D721Med (cell line): Measurements from ENCODE around the gene ACTN3.

ENCODE experiments used
- DNase-seq: peaks from one replicate; pipeline ENCODE4 v3.0.0; 2011; ENCODE audit warnings: low spot score; ENCODE audit not compliant: insufficient read length
- FAIRE-seq: peaks from 2 replicates; lab custom pipeline; 2011; peaks lifted over from hg19 to GRCh38; lab: Jason Lieb, UNC
- TF ChIP-seq, protein P1 (sequence below): IDR thresholded peaks from 2 replicates; pipeline ENCODE4 v1.5.1; 2012; ENCODE audit warnings: mild to moderate bottlenecking, control low read depth; ENCODE audit not compliant: insufficient read depth; ENCODE audit errors: missing control alignments

The ACTN3 gene

GRCh38 chr11:66546368-66546965, at the start of gene ACTN3:
ACTN3 (plus strand) TSS chr11:66546903; CDS start chr11:66546938, 35 bp downstream.
- TF ChIP-seq, protein P1, sequence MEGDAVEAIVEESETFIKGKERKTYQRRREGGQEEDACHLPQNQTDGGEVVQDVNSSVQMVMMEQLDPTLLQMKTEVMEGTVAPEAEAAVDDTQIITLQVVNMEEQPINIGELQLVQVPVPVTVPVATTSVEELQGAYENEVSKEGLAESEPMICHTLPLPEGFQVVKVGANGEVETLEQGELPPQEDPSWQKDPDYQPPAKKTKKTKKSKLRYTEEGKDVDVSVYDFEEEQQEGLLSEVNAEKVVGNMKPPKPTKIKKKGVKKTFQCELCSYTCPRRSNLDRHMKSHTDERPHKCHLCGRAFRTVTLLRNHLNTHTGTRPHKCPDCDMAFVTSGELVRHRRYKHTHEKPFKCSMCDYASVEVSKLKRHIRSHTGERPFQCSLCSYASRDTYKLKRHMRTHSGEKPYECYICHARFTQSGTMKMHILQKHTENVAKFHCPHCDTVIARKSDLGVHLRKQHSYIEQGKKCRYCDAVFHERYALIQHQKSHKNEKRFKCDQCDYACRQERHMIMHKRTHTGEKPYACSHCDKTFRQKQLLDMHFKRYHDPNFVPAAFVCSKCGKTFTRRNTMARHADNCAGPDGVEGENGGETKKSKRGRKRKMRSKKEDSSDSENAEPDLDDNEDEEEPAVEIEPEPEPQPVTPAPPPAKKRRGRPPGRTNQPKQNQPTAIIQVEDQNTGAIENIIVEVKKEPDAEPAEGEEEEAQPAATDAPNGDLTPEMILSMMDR = no peak
- FAIRE-seq (no peak), DNase-seq (no peak)

GRCh38 chr11:66497206-66497605, 49.5 kb upstream of the ACTN3 start:
- TF ChIP-seq, protein P1 = no peak
- DNase-seq (no peak), FAIRE-seq (no peak)

GRCh38 chr11:66498506-66498905, 48.2 kb upstream of the ACTN3 start:
- no peak for FAIRE-seq
- no peak for DNase-seq
- TF ChIP-seq, protein P1 = no peak

DNA sequence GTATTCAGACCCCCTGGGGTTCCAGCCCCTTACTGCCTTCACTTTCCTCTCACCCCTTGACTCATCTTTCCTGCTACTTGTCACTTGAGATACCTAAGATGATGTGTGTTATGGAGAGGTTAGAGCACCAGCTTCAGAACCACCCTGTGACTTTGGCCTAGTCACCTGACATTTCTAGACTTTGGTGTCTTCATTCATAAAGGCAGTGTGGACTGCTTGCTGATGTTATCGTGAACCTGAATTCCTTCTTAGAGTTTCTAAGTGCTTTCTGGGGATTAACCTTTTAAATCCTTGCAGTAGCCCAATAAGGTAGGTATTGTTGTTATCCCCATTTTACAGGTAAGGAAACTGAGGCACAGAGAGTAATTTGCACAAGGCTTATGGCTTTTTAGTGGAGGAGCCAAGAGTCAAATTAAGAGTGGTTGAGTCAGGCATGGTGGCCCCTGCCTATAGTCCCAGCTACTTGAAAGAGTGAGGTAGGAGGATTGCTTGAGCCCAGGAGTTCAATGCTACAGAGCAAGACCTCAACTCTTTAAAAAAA, 41.4 kb upstream of the ACTN3 start:
- TF ChIP-seq, protein P1 = no peak
- DNase-seq = no peak
- no peak for FAIRE-seq

GRCh38 chr11:66509131-66509561, 37.6 kb upstream of the ACTN3 start:
- no peak for FAIRE-seq
- no peak for DNase-seq
- TF ChIP-seq, protein P1 = no peak

- TF ChIP-seq, protein P1 = no peak
Observed at GRCh38 chr11:66510271-66510989, 36.3 kb upstream of the ACTN3 start, which contains the start of gene BBS1. BBS1 (plus strand) TSS chr11:66510635; CDS start chr11:66510660, 25 bp downstream.

More at GRCh38 chr11:66510271-66510989, 36.3 kb upstream of the ACTN3 start, which contains the start of gene BBS1:
- DNase-seq (peak; percentile 81), FAIRE-seq (no peak)
